Stimulated activated CD4-positive, alpha-beta T cell treated with anti-CD3 and anti-CD28 coated beads, Interleukin-15, amount 100 ng/mL, for 1 hour (primary cell): ENCODE measurements around the gene LDB3.
"Not testable (repeated sequence)": the region's sequence is repeated elsewhere in the genome, so short reads cannot be mapped to it uniquely, and the experiment has no call there.

Experiments
- DNase-seq, 2 donors: peaks; one replicate each; pipeline ENCODE4 v3.0.0-alpha.2; 2020; ENCODE audit warnings: low read depth in 1 of 2, low spot score in 1 of 2

Gene LDB3

DNA sequence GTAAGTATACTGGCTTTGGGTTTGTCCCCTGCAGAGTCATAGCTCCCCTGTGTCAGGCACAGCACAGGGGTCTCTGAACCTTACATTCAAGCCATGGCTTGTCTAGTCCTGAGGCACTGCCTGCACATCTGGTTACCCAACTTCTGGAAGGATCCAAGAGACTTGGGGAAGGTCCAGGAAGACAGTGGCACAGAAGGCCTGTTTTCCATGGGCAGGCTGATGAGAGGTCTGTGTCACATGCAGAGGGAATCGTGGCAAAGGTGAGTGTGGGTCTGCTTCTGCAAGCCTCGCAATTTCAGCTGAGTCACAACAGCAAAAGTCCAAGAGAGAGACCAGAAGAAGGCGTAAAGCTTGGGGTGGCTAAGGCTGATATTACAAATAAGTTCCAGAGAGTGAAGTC is 59.7 kb downstream of the LDB3 start:
- DNase-seq: no peak

DNA sequence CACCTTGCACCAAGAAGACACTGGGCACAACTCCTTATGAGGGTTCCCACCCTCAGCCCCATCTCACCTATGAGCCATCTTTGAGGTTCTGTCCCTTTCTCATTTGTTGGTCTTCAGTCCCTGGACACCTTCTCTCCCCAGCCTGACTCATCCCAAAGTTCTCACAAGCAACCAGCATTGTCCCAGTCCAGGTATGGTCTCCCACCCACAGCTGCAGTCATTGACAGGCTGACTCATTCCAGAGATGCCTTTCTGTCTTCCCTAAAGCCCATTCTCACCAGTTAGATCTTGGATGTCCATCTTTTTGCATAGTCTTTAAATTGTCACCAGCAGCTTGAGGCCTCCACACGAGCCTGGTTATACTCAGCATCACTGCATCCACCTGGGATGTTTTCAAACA is 61.4 kb downstream of the LDB3 start:
- no peak for DNase-seq

DNA sequence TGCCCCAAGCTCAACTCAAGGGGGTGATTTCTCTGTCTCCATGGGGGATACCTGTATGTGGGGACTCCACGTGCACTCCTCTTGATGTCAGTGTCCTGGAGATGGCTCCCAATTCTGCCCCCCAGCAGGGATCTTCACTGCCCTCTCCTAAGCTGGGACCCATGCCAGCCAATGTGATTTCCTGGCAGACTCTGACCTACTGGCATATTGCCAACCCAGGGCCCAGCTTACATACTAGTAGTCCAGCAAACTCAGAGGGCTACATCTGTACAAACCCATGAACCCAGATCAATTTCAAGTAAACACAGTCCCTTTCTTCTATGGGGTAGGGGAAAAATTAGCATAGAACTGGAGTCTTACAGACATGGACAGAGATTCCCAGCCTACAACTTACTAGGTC is 61.9 kb downstream of the LDB3 start:
- DNase-seq: no peak

GRCh38 chr10:86732771-86733170 is 64.5 kb downstream of the LDB3 start:
- no peak for DNase-seq

DNA sequence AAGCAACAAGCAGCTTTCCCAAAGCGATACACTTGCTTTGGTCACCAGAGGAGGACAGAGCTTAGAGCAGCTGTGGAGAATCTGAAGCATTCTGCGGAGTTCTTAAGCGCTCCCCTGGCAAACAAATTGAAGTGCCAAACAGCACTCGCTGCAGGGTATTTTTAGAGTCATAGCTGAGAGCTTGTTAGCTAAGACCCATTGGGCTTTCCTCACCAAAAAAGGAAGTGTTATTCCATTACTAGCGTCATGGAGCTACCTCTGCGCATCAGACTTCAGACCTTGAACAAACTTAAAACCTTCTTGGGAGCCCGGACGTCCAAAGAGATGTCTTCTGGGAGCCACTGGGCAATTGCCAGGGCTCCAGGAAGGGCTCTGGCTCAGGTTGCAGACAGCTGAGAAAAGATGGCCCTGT is 65.0 kb downstream of the LDB3 start:
- no peak for DNase-seq

- no peak for DNase-seq
Observed at GRCh38 chr10:86734207-86734988, 66.1 kb downstream of the LDB3 start.

DNA sequence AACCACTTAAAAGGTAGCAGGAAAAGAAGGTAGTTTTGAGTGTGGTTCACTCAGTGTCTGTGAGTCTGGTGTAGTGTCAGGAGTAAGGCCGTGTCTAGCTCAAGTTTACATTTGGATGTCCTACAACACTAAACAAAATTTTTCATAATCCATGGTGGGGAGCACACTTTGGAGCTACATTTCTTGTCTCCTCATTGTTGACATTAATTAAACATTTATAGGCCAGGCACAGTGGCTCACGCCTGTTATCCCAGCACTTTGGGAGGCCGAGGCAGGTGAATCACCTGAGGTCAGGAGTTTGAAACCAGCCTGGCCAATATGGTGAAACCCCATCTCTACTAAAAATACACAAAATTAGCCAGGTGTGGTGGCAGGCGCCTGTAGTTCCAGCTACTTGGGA is 67.0 kb downstream of the LDB3 start:
- not testable (repeated sequence) for DNase-seq

DNA sequence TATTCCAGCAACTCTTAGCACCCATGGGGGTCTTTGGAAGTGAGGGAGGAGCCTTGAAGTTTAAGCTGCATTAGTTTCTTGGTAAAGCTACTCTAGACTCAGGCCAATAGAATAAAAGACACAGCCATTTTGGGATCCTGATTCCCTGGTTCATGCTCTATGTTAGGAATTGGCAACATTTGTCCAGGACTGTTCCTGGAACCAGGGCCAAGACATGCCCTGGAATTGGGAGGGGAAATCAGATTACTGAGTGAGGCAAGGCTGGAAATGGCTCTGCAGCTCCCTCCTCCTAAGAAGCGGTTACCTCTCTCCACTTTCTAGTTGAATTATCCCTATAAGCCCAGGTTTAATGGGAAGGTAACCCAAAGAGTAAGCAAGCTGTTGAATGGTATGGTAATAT is 73.9 kb downstream of the LDB3 start:
- no peak for DNase-seq

GRCh38 chr10:86744067-86744725 is 75.9 kb downstream of the LDB3 start:
- no peak for DNase-seq

DNA sequence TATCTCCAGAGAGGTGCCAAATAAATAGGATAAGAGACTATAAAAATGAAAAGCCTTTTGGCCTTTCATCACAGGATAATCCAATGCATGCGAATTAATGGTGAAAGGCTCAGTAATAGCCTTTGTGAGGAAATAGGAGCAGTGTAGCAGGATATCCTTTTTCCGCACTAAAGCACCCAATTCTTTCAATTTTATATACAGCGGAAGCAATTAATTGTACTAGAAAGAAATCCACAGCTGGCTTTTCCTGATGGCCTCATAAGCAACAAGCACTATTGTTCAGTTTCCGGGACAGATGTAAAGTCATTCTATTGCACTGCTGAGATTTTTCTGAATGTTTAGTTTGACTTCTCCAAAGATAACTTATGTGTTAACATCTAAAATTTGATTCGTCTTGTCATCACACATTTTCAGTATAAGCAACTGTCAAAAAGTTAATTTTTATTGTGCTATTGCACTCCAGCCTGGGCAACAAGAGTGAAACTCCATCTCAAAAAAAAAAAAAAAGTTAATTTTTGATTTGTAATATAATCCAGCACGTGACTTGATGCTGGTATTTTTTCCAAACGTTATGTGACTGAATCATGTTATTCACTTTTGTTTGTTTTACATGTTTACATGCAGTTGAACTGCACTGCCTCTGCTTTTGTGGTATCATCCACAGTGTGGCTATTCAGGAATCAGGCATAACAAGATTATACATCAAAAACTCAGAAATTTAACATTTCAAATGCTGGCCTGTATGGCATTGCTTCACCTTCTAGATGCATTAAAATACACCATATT is 79.7 kb downstream of the LDB3 start:
- DNase-seq: no peak

- no peak for DNase-seq
Observed at GRCh38 chr10:86749854-86750253, 81.5 kb downstream of the LDB3 start.

DNA sequence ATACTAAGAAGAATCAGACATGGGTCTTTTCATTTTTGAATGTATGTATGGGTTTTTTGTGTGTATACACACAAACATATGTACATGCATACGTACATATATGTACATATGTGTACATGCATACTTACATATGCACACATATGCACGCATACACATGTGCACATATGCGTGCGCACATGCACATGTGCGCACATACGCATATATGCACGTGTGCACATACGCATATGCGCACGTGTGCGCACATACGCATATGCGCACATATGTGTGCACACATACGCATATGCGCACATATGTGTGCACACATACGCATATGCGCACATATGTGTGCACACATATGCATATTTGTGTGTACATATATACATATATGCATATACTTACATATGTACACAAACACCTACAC is 83.2 kb downstream of the LDB3 start:
- DNase-seq: no peak

DNA sequence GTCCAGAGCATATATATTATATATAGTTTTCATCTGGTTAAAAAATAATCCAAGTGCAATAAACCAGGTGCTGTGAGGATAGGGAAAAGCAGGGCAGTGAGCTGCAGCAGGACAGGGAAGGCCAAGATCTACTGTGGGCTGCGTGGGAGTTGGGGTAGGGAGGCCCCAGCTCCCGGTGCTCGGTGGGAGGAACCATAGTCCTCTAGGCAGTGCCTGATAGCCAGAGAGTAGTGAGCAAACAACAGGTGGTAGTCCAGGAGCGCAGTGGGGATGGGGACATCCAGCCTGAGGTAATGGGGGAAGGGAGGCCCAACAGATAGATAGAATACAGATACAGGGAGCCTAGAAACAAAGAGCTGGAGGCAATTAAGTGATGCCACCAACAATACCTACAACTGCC is 84.0 kb downstream of the LDB3 start:
- no peak for DNase-seq

DNA sequence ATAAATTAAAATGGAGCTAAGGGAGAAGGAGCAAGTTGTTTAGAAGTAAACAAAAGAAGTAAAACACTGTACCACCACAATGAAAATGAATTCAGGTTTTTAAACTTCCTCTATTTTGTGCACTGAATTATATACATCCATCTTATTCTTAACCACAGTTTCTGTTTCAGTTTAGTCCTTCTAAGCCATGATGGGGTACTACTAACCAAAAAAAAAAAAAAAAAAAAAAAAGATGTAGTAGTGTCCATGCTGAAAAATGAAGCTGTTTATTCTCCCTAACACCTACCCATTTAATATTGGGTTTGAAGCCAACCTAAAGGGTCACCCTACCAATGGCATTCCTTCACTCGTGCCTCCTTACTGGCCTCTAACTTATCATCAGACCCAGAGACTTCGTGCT is 84.7 kb downstream of the LDB3 start:
- no peak for DNase-seq

DNA sequence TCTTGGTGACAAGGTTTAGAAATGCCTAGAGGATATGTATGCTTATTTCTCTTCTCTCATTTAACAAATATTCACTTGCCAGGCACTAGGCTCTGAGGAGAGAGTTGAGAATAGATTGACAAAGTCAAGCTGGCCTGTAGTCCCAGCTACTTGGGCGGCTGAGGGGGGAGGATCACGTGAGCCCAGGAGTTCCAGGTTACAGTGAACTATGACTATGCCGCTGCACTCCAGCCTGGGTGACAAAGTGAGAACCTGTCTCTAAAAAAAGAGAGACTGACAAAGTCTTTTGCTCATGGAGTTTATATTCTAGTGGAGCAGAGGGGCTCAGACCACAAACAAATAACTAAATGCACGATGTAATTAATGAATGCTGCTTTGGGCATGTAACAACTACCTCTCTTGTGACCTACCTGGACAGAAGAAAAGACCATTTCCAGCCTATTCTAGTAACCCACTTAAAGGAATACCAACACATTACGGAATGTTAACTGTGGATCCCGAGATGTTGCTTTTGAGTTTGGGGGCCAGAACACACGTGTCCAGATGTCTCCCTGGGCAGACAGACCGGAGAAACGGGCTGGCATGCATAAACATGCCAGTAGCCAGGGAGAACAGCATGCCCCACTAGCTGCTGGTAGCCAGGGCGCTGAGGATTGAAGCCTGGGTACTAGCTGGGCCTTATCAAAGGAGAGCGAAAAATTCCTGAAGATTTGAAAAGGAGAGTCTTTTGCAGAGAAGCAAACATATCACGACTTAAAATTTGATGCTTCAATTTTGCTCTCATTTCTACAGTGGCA is 85.5 kb downstream of the LDB3 start:
- DNase-seq: no peak

DNA sequence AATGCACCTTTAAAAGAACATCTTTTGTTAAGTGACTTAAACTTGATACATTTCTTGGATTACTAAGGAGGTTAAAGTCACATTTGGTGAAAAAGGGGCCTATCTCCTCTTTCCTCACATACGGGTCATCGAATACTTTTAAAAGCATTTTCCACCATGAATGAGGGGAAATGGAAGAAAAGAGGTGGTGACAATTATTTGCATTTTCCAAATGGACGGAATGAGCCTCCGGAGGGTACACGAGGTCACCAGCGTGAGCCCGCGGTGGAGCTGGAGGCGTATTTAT is 87.1 kb downstream of the LDB3 start:
- DNase-seq: no peak

GRCh38 chr10:86755740-86756510 is 87.6 kb downstream of the LDB3 start:
- peak; percentile 79 to 93 for DNase-seq

DNA sequence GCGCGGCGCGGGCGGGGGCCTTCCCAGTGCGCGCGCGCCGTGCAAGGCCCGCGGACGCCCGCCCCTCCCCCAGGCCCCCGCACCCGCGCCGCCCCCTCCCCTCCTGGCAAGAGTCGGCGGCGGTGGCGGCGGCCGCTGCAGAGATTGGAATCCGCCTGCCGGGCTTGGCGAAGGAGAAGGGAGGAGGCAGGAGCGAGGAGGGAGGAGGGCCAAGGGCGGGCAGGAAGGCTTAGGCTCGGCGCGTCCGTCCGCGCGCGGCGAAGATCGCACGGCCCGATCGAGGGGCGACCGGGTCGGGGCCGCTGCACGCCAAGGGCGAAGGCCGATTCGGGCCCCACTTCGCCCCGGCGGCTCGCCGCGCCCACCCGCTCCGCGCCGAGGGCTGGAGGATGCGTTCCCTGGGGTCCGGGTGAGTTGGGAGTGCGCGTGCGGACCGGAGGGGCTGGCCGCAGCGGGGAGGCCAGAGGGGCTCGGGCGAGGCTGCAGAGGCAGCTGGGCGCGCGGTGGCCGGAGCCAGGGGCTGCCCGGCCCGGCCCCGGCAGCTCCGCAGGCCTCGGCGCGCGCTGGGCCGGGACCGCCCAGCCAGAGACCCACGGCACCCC is 88.3 kb downstream of the LDB3 start, which contains the start of gene BMPR1A:
Gene BMPR1A (plus strand): TSS at position 109 of the 602 bp plus-strand sequence. CDS start 119,400 bp downstream, outside the sequence.
- DNase-seq: no peak

DNA sequence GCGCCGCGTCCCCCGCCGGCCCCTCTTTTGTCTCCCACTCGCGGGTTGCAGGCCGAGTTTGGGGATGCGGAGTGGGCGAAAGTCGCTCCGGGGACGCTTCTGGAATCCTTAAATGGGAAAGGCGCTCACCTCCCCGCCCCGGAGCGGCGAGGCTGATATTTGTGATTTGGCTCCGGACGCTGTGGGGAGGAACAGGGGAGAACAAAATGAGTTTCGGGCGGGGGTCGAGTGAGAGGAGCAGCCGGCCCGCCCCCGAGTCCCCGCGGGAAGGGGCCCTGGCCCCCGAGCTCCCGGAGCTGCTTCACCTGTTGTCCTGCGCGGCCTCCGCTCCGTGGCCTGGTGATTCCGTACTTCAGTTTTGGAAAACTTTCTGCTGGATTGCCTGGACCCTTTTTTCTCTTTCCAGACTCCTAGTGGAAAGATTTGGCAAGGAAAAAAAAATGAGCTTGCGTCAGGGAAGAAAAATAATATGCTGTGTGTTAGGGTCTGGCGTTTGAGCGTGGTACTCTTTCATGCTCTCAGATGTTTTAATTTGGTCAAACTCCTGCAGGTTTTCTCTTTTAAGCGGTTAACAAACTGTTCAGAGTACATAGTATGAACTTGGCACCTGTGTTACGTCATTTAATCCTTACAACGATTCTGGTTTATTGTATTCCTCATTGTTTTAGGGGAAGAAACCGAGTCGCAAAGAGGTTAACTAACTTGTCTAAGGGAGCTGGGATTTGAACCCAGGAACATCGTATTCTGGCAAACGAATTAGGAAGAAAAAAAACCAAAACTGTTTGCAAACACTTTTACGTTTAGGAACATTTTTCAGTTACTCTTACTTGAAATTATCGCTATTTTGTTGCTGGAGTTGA is 89.0 kb downstream of the LDB3 start:
- peak in 1 of 2 donors; percentile 6 for DNase-seq
